G401 (cell line): Measurements from ENCODE around the gene MIOX. TPM values are rescaled to one million over a fixed set of nuclear protein-coding genes. Genes with fewer than 3 reads are reported as not detected.
"Not testable (repeated sequence)": the region's sequence is repeated elsewhere in the genome, so short reads cannot be mapped to it uniquely, and the experiment has no call there.

Experiments
- DNase-seq: peaks from one replicate; pipeline ENCODE4 v3.0.0-alpha.2; 2015; ENCODE audit warnings: low spot score
- in situ Hi-C: cut with HindIII; loops from 2 replicates; pipeline ENCODE4 v1.10.0; 2016; ENCODE audit warnings: low sequenced_read_pairs, mixed read lengths
- total RNA-seq: library from RNA; depleted of rRNA; stranded (reverse); fragments of >200 nt; shearing (Covaris generic); gene quantifications from 2 replicates; pipeline ENCODE4 v1.2.3, GENCODE V29; 2014

Gene MIOX
- total RNA-seq, 1 experiment from 2014 or later = 1.9 TPM

DNA sequence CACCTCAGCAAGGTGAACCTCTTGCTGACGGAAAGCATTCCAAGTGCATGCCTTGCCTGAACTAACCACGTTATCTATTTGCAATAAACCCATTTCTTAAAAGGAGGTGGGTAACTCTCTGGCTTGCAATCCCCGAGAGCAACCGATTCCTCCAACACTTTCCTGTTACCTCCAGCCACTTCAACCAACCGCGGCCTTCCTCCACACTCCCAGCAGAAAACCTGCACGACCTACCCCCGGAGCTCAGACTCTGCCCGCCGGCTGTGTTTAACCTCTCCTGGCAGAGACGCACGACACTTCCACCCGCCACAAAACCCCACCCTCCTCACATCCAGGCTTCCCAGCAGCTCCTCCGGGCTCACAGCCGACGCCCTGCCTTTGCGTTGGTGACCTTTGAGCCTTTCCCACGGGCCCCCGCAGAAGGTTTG is 38.0 kb downstream of the MIOX start:
- in situ Hi-C loops = no loop called here

GRCh38 chr22:50525104-50525857 is 38.6 kb downstream of the MIOX start, which contains the start of gene SCO2:
SCO2 (minus strand) TSS chr22:50525598; CDS start chr22:50524411, 1,187 bp downstream.
- peak; percentile 93 for DNase-seq
- in situ Hi-C loops = no loop called here

More for the DNA sequence above, 38.0 kb downstream of the MIOX start:
- no peak for DNase-seq

DNA sequence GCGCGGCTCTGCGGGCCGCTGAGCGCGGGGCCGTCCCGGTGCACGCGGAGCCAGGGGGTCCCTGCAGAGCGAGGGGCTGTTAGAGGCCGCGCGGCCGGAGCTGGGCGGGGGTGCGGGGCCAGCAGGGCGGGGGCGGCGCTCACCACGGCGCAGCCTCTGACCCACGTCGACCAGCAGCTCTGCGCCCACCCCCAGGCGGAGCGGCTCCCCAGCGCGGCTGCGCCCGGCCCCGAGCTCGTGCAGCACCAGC is 39.1 kb downstream of the MIOX start:
- no peak for DNase-seq
- in situ Hi-C loops = no loop called here

GRCh38 chr22:50526108-50526833 is 39.6 kb downstream of the MIOX start:
- in situ Hi-C loops = no loop called here
- peak; percentile 67 for DNase-seq

DNA sequence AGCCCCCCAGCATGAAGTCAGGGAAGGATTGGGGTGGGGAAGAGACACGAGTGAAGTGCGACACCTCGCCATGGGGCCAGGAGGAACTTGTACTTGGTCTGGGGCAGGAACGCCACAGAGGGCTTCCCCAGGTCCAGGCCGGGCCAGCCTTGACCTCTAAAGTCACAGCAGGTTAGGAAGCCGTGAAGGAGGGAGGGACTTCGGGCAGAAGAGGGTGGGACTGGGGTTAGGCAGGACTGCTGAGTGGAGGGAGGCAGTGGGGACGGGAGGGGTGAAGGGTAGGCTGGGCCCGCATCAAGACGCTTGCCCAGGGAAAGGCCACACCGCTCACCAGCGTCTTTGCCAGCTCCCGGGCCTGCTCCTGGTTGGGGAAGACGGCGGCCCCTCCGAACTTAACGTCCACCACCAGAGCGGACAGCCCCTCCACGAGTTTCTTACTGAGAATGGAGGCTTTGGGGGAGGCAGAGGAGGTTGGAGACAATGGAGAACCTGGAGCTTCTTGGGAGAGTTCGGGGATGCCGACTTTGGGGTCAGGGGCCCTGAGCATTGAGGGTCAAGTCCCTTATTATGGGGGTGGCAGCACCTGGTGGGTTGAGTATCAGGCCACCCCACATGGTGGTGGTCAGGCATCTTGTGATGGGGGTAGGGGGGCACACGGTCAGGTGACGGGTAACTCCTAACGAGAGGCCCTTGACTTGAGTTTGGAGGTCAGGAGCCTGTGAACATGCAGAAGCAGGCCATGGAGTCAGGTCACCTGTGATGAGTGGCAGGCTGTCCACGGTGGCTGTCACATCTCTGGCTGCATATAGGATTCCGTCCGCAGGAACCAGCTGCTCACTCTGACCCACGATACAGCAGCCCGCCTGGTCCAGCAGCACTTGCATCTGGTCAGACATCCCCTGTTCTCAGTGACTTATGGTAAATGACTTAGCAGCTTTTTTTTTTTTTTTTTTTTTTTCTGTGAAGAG is 40.5 kb downstream of the MIOX start:
- in situ Hi-C loops = no loop called here

DNA sequence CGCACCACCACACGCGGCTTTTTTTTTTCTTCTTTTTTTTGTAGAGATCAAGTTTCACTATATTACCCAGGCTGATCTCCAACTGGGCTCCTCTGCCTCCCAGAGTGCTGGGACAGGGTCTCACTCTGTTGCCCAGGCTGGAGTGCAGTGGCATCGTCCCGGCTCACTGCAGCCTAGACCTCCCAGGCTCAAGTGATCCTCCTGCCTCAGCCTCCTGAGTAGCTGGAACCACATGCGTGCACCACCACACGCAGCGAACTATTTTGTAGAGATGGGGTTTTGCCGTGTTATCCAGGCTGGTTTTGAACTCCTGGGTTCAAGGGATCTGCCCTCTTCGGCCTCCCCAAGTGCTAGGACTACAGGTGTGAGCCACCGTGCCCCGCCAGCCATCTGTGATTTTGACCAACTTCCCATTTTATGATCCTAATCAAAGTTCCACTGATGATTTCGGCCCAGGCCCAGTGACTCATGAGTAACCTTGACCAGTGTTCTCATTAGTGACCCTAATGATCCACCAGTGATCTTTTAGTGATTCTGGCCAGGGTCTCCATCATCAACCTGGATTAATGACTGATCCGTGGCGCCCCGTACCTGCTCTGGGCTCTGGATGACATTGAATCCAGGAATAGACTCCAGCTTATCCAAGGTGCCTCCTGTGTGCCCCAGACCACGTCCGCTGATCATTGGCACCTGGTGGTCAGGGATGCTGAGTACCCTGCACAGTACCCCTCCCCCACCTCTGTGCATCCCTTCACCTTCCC is 41.4 kb downstream of the MIOX start:
- in situ Hi-C loops = no loop called here
- DNase-seq = no peak

More for the DNA sequence above, 40.5 kb downstream of the MIOX start:
- no peak for DNase-seq

GRCh38 chr22:50528682-50529415 is 42.2 kb downstream of the MIOX start:
- in situ Hi-C loops = no loop called here
- DNase-seq = no peak

- in situ Hi-C loops = no loop called here
- no peak for DNase-seq
Observed at GRCh38 chr22:50529416-50529896, 42.8 kb downstream of the MIOX start.

- in situ Hi-C loops = no loop called here
- DNase-seq = no peak
Observed at GRCh38 chr22:50529897-50530579, 43.4 kb downstream of the MIOX start, which contains the start of gene TYMP. TYMP (minus strand) TSS chr22:50530012; CDS start chr22:50529709, 303 bp downstream.

DNA sequence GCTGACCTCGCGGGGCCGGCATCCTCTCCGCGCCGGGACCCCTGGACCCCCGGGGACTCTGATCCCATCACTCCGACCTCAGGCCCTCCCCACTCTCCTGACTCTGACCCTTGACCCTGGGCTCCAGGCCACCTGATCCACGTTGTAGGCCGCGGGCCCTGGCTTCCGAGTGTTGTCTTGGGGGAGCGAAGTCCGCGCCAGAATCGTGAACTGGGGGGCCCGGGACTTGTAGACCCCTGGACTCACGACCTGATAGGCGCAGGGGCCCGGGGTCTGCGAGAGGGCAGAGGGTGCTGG is 43.9 kb downstream of the MIOX start:
- in situ Hi-C loops = no loop called here
- no peak for DNase-seq

GRCh38 chr22:50530877-50531545 is 44.4 kb downstream of the MIOX start:
- in situ Hi-C loops = no loop called here
- peak; percentile 45 for DNase-seq

GRCh38 chr22:50531546-50531961 is 44.9 kb downstream of the MIOX start:
- in situ Hi-C loops = no loop called here
- DNase-seq = no peak

GRCh38 chr22:50531962-50532674 is 45.5 kb downstream of the MIOX start:
- DNase-seq = peak; percentile 58
- in situ Hi-C loops = no loop called here

GRCh38 chr22:50532824-50533796 is 46.5 kb downstream of the MIOX start:
- no peak for DNase-seq
- in situ Hi-C loops = no loop called here

- in situ Hi-C loops, DNase-seq: not testable (repeated sequence)
Observed at GRCh38 chr22:50533856-50534711, 47.4 kb downstream of the MIOX start.
